Heart right ventricle (tissue), 16 donors: Measurements from ENCODE around the gene C10orf88. TPM values are rescaled to one million over a fixed set of nuclear protein-coding genes. Genes with fewer than 3 reads are reported as not detected.

ENCODE experiments used
- ATAC-seq, 8 donors: fragments of 200-7000 bp; cut with Tn5 transposase; one replicate each; pipeline ENCODE4 v1.9.1; 2020; ENCODE audit warnings: mild to moderate bottlenecking in 8 of 8, moderate library complexity in 8 of 8, moderate number of reproducible peaks in 1 of 8
- DNase-seq, 2 donors: peaks; one replicate each; pipeline ENCODE4 v3.0.0-alpha.2; 2020
- H3K27ac ChIP-seq, 10 donors: fragments of 200-600 bp; sonication (generic) in 2 of 10; one replicate each; pipeline versions ENCODE4 v1.5.0 to v1.8.0; 2020 to 2022; ENCODE audit warnings: mild to moderate bottlenecking in 3 of 10
- H3K27me3 ChIP-seq, 7 donors: fragments of 200-600 bp; one replicate each; pipeline ENCODE4 v1.8.0; 2021 to 2022; ENCODE audit warnings: mild to moderate bottlenecking in 2 of 7
- H3K36me3 ChIP-seq, 9 donors: fragments of 200-600 bp; sonication (generic) in 1 of 9; one replicate each; pipeline versions ENCODE4 v1.5.0 to v1.8.0; 2020 to 2022; ENCODE audit warnings: mild to moderate bottlenecking in 2 of 9
- H3K4me1 ChIP-seq, 9 donors: fragments of 200-600 bp; sonication (generic) in 1 of 9; one replicate each; pipeline versions ENCODE4 v1.5.0 to v1.8.0; 2020 to 2022; ENCODE audit warnings: mild to moderate bottlenecking in 4 of 9
- H3K4me3 ChIP-seq, 10 donors: fragments of 200-600 bp; sonication (generic) in 2 of 10; one replicate each; pipeline versions ENCODE4 v1.5.0 to v1.8.0; 2020 to 2022; ENCODE audit warnings: mild to moderate bottlenecking in 7 of 10, moderate library complexity in 2 of 10
- H3K9me3 ChIP-seq, 11 donors: fragments of 200-600 bp in 10 of 11; sonication (generic) in 2 of 11; one replicate each; pipeline versions ENCODE4 v1.5.0 to v1.8.0; 2013 to 2022; ENCODE audit warnings: mild to moderate bottlenecking in 2 of 11, control low read depth in 1 of 11, moderate library complexity in 1 of 11
- CTCF ChIP-seq, 9 donors: fragments of 200-600 bp; sonication (generic) in 2 of 9; IDR thresholded peaks; one replicate each; pipeline versions ENCODE4 v1.5.0 to v1.8.0; 2021 to 2022; ENCODE audit warnings: antibody characterized with exemption in 9 of 9, mild to moderate bottlenecking in 5 of 9, moderate library complexity in 1 of 9
- WGBS, 2 donors: extraction: QIAGEN DNeasy Blood & Tissue Kit; methylation state at CpG; one replicate each; pipeline ENCODE4 v1.1.7; 2013; ENCODE audit warnings: inconsistent platforms in 1 of 2; 5-methylcytosine and 5-hydroxymethylcytosine counted together
- intact Hi-C, 10 donors: fragments of 100-400 bp; cut with DNase I; formaldehyde crosslinking; loops; one replicate each; pipeline versions ENCODE4 v1.11.1 to v1.14.2; 2022
- polyA plus RNA-seq, 2 donors: library from polyadenylated mRNA; stranded (reverse); fragments of 200-250 nt; gene quantifications; one replicate each; pipeline ENCODE4 v1.2.3, GENCODE V29; 2013
- total RNA-seq, 10 donors: library from RNA; stranded (reverse); fragmentation: NEBNext Ultra II Directional in 3 of 10; extraction: Animal tissue kit (Norgen Biotek cat#: 25700) in 3 of 10; gene quantifications; one replicate each; pipeline versions ENCODE4 v1.2.1 to v1.2.4, GENCODE V29; 2021 to 2023
- donor health status: Arrhythmogenic right ventricular cardiomyopathy.
- donor health status: ischemic (EF 13 %, LVEDD 7.1; RV severe dilation, severe dysfunction).
- donor health status: healthy with polysubstance abuse.
- donor health status: DM: no; HTN: yes; CAD: no.
- donor health status: DM: no; HTN: no; CAD: no.
- donor health status: ischemic (EF 25% LVEDD 6.9; RV normal size, moderate dysfunction).
- donor health status: ischemic (EF 25% LVEDD 5.7; RV mildly dilated, moderate dysfunction).
- donor health status: healthy.
- donor health status: DM: yes; HTN: yes; CAD: no.
- donor health status: Ischemic cardiomyopathy.
- donor health status: ischemic (EF 35%, LVEDD 5.7; RV mildly dilated, moderate dysfunction).
- donor health status: nonischemic (EF 11% LVEDD 7.7; RV severe dilation, severe dysfunction).
- donor health status: DM: yes; HTN: yes; CAD: no.
- donor health status: PGD.
- donor health status: ischemic (EF 29% LVEDD 5.4; RV normal size, mild dysfunction).
- donor health status: nonischemic (EF 23%, LVEDD 6.1; RV moderate dilation, normal function).

The C10orf88 gene
- total and polyA plus RNA-seq, 12 donors, result 3.0 to 8.4 (median 6.3) TPM

GRCh38 chr10:122988501-122988900 lies 34.5 kb upstream of the C10orf88 start:
- Histone ChIP-seq H3K27me3 (no peaks in the 10 kb centered on the region), H3K9me3 (no peaks in the 10 kb centered on the region), H3K27ac (no peak overlapping the region), H3K36me3 (peaks cover 0 to 68% (median 6%) of the 10 kb centered on the region in 9 donors), H3K4me1 (no peaks in the 10 kb centered on the region), H3K4me3 (no peak overlapping the region)
- no peak for TF ChIP-seq CTCF (IDR thresholded peaks at IDR 0.05)
- no peak for ATAC-seq
- DNase-seq, result no peak
- intact Hi-C loops, result loop anchor here in 1 of 10 donors (10.0 kb wide), 1 partner anchor 166 kb away; the partner anchor contains the start of gene BUB3
- 61 to 64% methylated on average over 2 of the region's 2 CpGs for WGBS, 2 donors

GRCh38 chr10:122986335-122986734 lies 32.3 kb upstream of the C10orf88 start:
- WGBS, 2 donors, result 89 to 93% methylated on average over 6 of the region's 6 CpGs
- TF ChIP-seq CTCF (IDR thresholded peaks at IDR 0.05), result no peak
- ATAC-seq (no peak), DNase-seq (no peak)
- no peak overlapping the region for H3K4me3 ChIP-seq
- H3K9me3 ChIP-seq, result no peaks in the 10 kb centered on the region
- no peak overlapping the region for H3K27ac ChIP-seq
- no peaks in the 10 kb centered on the region for H3K27me3 ChIP-seq
- intact Hi-C loops, result loop anchor here in 1 of 10 donors (10.0 kb wide), 1 partner anchor 168 kb away; the partner anchor contains the start of gene BUB3
- peaks cover 0 to 50% (median 0%) of the 10 kb centered on the region in 9 donors for H3K36me3 ChIP-seq
- H3K4me1 ChIP-seq, result peaks cover 0 to 3% (median 0%) of the 10 kb centered on the region in 9 donors

DNA sequence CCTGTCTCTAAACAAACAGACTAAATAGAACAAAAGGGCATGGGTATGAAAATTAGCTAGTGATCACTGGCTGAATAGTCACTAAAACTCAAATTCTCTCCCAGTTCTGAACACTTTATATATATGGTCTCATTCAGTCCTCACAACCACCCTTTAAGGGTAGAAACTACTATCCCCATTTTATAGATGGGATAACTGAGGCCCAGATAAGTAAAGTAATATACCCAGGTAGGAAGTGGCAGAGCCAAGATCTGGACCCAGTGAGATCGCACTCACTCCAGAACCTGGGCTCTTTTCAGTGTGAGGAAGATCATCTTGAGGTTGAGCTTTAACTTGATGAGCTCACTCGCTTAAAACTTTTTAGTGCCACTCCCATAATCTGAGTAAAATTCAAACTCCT lies 30.7 kb upstream of the C10orf88 start:
- intact Hi-C loops, result loop anchor here in 1 of 10 donors (10.0 kb wide), 1 partner anchor 170 kb away; the partner anchor contains the start of gene BUB3
- Histone ChIP-seq H3K4me1 (peaks cover 0 to 13% (median 8%) of the 10 kb centered on the region in 9 donors), H3K36me3 (peaks cover 0 to 34% (median 0%) of the 10 kb centered on the region in 9 donors), H3K27me3 (no peaks in the 10 kb centered on the region), H3K27ac (no peak overlapping the region), H3K4me3 (no peak overlapping the region), H3K9me3 (no peaks in the 10 kb centered on the region)
- TF ChIP-seq CTCF (IDR thresholded peaks at IDR 0.05), result no peak
- ATAC-seq (no peak), DNase-seq (no peak)
- WGBS, 2 donors, result 97 to 98% methylated on average over 2 of the region's 2 CpGs

GRCh38 chr10:122983898-122984297 lies 29.9 kb upstream of the C10orf88 start:
- DNase-seq, result no peak
- ATAC-seq, result no peak
- H3K27ac ChIP-seq, result no peak overlapping the region
- WGBS, 2 donors, result 94 to 96% methylated on average over 6 of the region's 6 CpGs
- H3K27me3 ChIP-seq, result no peaks in the 10 kb centered on the region
- peaks cover 0 to 31% (median 0%) of the 10 kb centered on the region in 9 donors for H3K36me3 ChIP-seq
- H3K9me3 ChIP-seq, result no peaks in the 10 kb centered on the region
- H3K4me3 ChIP-seq, result no peak overlapping the region
- peaks cover 0 to 17% (median 11%) of the 10 kb centered on the region in 9 donors for H3K4me1 ChIP-seq
- intact Hi-C loops, result loop anchor here in 1 of 10 donors (10.0 kb wide), 1 partner anchor 171 kb away; the partner anchor contains the start of gene BUB3
- TF ChIP-seq CTCF (IDR thresholded peaks at IDR 0.05), result no peak
